Measurements from ENCODE around the gene PVRIG.
"Not testable (repeated sequence)": the region's sequence is repeated elsewhere in the genome, so short reads cannot be mapped to it uniquely, and the experiment has no call there.

PVRIG gene

GRCh38 chr7:100195901-100196322 lies 23.8 kb upstream of the PVRIG start:
- not testable (repeated sequence) for DNase-seq

DNA sequence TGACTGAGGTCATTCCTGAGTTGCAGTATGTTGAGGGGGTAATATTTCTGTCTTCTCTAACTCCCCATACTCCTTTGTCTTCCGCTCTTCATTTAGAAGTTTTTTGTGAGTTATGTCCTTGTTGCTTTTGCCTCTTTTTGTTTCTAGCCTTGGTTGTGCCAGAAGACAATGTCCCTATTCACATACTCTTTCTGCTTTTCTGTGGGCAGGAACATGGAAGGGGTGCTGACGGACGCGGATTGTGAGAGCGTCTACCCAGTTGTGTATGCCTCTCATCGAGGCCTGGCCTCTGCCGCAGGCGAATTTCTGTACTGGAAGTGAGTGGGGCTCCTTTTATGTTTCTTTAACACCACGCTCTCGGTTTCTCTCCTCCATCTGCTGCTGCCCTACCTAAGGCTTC lies 21.5 kb upstream of the PVRIG start:
- no peak for DNase-seq

DNA sequence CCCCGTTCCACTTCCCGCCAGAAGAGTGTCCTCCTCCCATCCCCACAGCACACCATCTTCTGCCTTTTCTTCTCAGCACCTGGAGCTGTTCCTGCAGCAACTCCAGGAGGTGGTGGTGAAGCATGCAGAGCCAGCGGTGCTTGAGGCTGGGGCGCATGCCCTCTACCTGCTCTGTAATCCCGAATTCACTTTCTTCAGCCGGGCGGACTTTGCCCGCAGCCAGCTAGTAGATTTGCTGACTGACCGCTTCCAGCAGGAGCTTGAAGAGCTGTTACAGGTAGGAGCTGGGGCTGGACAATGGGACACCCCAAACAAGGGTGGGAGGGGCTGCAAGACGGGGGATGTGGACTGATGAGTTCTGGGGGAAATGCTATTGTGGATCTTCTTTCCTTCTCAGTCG lies 19.1 kb upstream of the PVRIG start:
- DNase-seq, result no peak

- no peak for DNase-seq
These were observed 15.3 kb upstream of the PVRIG start for GRCh38 chr7:100204454-100204853.

- no peak for DNase-seq
These were observed 10.8 kb upstream of the PVRIG start for GRCh38 chr7:100208911-100209408.

DNA sequence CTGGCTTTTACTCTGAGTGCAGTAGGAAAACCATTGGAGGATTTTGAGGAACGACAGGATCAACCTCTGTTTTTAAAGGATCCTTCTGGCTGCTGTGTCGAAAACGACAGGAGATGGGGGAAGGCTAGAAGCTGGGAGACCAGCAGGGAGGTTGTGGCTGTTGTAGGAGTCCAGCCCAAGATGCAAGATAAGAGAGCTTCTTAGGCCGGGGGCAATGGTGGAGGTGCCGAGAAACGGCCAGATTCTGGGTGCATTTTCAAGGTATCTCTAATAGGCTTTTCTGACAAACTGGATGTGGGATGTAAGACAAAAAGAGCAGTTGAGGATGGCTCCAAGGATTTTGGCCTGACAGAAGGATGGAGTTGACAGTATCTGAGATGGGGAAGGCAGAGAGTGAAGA lies 10.3 kb upstream of the PVRIG start:
- no peak for DNase-seq

GRCh38 chr7:100210805-100211204 lies 8.9 kb upstream of the PVRIG start:
- DNase-seq, result no peak

GRCh38 chr7:100211342-100211780 lies 8.4 kb upstream of the PVRIG start:
- no peak for DNase-seq

- DNase-seq, result no peak
These were observed 7.0 kb upstream of the PVRIG start for GRCh38 chr7:100212631-100213286.

DNA sequence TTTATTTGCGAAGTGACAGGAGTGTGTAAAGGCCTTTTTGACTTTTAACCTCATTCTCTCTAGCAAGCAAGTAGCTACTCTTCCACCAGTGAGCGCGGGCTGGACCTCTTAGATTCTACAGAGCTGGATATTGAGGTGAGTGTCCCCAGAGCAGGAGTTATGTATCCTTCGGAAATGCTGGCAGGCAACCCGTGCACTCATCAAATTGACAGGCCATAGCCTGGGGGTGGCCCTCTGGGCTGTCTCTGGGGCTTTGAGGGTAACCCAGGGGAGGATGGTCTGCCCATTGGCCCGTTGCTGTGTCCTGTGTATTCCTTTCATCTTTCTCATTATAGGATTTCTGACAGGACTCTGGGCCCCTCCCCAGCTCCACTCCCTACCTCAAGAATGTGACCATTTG lies 6.1 kb upstream of the PVRIG start:
- no peak for DNase-seq

- not testable (repeated sequence) for DNase-seq
These were observed 5.4 kb upstream of the PVRIG start for GRCh38 chr7:100214356-100214755.

- no peak for DNase-seq
These were observed 3.9 kb upstream of the PVRIG start for GRCh38 chr7:100215895-100216294.

DNA sequence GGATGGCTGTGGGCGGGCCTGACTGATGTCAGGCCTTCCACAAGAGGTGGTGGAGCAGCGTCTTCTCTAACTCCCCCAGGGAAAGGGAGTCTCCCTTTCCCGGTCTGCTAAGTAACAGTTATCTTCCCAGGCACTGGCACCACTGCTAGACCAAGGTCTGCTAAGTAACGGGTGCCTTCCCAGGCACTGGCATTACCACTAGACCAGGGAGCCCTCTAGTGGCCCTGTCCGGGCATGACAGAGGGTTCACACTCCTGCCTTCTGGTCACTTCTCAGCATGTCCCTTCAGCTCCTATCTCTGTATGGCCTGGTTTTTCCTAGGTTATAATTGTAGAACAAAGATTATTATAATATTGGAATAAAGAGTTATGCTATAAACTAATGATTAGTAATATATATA lies 1.8 kb upstream of the PVRIG start:
- peak; percentile 51 to 74 (median 57) for DNase-seq

GRCh38 chr7:100219271-100219737 lies 445 bp upstream of the PVRIG start:
- no peak for DNase-seq

DNA sequence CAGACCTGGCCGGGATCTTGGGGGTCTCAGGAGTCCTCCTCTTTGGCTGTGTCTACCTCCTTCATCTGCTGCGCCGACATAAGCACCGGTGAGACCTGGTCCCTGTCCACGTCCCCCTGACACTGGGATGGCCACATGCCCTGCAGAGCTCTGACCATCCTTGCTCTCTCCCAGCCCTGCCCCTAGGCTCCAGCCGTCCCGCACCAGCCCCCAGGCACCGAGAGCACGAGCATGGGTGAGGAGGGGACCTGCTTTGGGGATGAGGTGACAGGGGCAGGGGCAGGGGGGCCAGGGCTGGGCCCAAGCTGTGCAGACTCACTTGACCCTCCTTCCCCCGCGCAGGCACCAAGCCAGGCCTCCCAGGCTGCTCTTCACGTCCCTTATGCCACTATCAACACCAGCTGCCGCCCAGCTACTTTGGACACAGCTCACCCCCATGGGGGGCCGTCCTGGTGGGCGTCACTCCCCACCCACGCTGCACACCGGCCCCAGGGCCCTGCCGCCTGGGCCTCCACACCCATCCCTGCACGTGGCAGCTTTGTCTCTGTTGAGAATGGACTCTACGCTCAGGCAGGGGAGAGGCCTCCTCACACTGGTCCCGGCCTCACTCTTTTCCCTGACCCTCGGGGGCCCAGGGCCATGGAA lies 959 bp downstream of the PVRIG start:
- DNase-seq, result no peak

- no peak for DNase-seq
These were observed 1.5 kb downstream of the PVRIG start for GRCh38 chr7:100221231-100221718.

DNA sequence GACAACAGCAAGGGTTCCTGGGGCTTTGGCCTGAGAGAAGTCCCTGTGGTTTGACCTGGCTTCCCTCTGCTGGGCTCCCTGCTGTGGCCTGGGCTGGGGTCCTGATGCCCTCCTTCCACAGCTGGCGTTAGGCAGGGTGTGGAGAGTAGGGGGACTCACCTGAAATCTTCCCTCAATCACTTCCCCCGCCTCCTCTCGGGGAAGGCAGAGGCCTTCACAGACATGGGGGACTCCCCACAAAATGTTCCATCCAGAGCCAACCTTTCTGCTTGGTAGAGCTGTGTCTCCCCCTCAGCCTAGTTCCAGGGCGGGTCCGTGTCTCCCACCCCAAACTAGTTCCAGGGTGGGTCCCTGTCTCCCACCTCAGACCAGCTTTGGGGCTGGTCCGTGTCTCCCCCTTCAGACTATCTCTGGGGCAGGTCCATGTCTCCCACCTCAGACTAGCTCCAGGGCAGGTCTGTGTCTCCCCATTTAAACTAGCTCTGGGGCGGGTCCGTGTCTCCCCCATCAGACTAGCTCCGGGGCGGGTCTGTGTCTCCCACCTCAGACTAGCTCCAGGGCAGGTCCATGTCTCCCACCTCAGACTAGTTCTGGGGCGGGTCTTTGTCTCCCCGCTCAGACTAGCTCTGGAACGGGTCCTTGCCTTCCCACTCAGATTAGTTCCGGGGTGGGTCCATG lies 2.2 kb downstream of the PVRIG start:
- no peak for DNase-seq

DNA sequence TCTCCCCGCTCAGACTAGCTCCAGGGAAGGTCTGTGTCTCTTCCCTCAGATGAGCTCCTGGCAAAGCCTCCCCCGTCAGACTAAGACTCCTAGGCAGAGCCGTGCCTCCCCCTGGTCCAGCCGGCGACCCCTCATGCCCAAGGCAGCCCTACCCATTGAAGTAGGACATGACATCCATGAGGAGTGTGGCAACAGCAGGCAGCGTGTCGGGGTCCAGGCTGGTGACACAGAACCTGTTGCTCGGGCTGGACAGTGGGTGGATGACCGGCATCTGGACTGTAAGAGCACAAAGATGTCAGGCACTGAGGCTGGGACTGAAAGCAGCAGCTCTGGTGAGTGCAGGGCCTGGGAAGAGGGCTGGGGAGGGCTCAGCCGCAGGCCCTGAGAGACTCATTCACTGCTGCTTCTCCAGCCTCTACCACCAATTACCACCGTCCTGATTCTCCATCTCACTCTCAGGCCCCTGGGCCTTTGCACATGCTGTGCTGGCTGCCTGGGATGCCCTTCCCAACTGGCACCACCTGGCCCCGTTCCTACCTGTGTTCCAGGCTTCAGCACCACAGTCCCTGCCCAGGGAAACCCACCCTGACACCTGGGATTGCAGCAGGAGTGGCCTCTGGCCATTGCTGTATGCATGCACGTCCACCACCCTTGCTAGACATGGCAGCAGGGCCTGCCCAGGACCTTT lies 2.8 kb downstream of the PVRIG start:
- DNase-seq, result no peak

DNA sequence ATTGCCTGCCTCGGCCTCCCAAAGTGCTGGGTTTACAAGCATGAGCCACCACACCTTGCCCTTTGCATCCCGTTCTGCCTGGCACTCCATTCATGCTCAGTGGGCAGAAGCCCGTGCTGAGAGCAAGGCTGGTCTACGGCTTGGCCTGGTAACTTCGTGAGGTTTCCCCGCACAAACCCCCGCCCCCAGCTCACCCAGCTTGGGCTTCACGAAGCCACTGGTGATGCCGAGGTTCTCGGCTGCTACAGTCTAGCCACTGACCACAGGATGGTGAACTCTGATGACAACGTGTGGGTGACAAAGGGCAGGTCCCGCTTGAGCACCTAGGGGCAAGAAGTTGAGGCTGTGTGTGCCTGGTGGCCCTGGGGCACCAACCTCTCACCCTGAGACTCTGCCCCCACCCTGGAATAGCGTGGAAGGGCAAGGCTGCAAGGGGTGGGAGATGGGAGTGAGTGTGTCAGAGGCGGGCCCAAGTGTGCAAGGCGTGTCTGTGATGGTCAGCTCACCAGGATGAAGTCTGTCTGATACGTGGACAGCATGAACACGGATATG lies 3.7 kb downstream of the PVRIG start:
- DNase-seq, result not testable (repeated sequence)

DNA sequence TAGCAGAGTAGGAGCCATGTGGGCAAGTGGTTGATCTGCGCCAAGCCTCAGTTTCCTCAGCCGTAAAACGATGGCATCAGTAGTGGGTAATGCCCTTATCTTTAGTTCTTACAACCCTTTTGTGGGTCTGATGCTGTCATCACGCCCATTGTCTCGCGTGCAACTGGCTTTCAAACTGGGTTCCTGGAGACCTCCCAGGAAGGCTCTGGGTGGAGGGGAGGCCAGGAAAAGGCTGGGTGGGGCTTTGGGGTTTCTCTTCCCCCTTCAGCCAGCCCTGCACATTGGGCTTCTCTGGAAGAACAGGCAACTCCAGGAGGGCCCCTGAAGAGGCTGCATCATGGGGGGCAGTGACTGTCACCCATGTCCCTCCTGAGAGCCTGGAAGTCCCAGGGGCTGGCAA lies 5.1 kb downstream of the PVRIG start:
- DNase-seq, result not testable (repeated sequence)

GRCh38 chr7:100234660-100235317 lies 15.0 kb downstream of the PVRIG start:
- DNase-seq, result not testable (repeated sequence)

GRCh38 chr7:100239975-100240374 lies 20.2 kb downstream of the PVRIG start:
- not testable (repeated sequence) for DNase-seq
